Left hindlimb (tissue), 1 donor: ENCODE measurements around the gene APH1A.
"Not testable (repeated sequence)": the region's sequence is repeated elsewhere in the genome, so short reads cannot be mapped to it uniquely, and the experiment has no call there.

Source experiments
- DNase-seq: peaks from one replicate; pipeline ENCODE4 v3.0.0-alpha.2; 2018

The APH1A gene

GRCh38 chr1:150233359-150234308, 35.2 kb downstream of the APH1A start:
- no peak for DNase-seq

- DNase-seq: not testable (repeated sequence)
Measured at GRCh38 chr1:150232921-150233320, 35.9 kb downstream of the APH1A start.

GRCh38 chr1:150228246-150228645, 40.6 kb downstream of the APH1A start:
- DNase-seq: not testable (repeated sequence)

- DNase-seq: no peak
Measured at GRCh38 chr1:150227228-150227627, 41.6 kb downstream of the APH1A start.

- no peak for DNase-seq
Measured at GRCh38 chr1:150226486-150226885, 42.3 kb downstream of the APH1A start.

GRCh38 chr1:150225546-150225945, 43.3 kb downstream of the APH1A start:
- DNase-seq: no peak

- DNase-seq: no peak
Measured at GRCh38 chr1:150224983-150225382, 43.8 kb downstream of the APH1A start.

GRCh38 chr1:150221552-150221951, 47.3 kb downstream of the APH1A start:
- DNase-seq: no peak

- not testable (repeated sequence) for DNase-seq
Measured at GRCh38 chr1:150215855-150216254, 53.0 kb downstream of the APH1A start.
